Neuronal stem cell (in vitro differentiated cells): ENCODE measurements around the gene MXI1.
"Not testable (repeated sequence)": the region's sequence is repeated elsewhere in the genome, so short reads cannot be mapped to it uniquely, and the experiment has no call there.

Experiments
- DNase-seq: peaks from one replicate; pipeline ENCODE4 v3.0.0-alpha.2; 2013; ENCODE audit warnings: low spot score
- H2AFZ ChIP-seq: one replicate; pipeline ENCODE4 v1.6.1; 2013; ENCODE audit warnings: mild to moderate bottlenecking, low read length, inconsistent platforms
- H2AK5ac ChIP-seq: 2 replicates; pipeline ENCODE4 v1.6.1; 2013; ENCODE audit warnings: low read depth, mild to moderate bottlenecking, inconsistent platforms, low read length, moderate library complexity, mixed read lengths
- H2BK120ac ChIP-seq: 2 replicates; pipeline ENCODE4 v1.6.1; 2013; ENCODE audit warnings: low read depth, mild to moderate bottlenecking, inconsistent platforms, low read length, moderate library complexity, mixed read lengths
- H2BK12ac ChIP-seq: one replicate; pipeline ENCODE4 v1.6.1; 2013; ENCODE audit warnings: low read length, inconsistent platforms
- H2BK15ac ChIP-seq: 2 replicates; pipeline ENCODE4 v1.6.1; 2013; ENCODE audit warnings: mild to moderate bottlenecking, low read length, inconsistent platforms, mixed read lengths
- H2BK5ac ChIP-seq: one replicate; pipeline ENCODE4 v1.6.1; 2013; ENCODE audit warnings: inconsistent platforms, mild to moderate bottlenecking, low read length, moderate library complexity
- H3K14ac ChIP-seq: one replicate; pipeline ENCODE4 v1.6.1; 2013; ENCODE audit warnings: low read length, inconsistent platforms
- H3K18ac ChIP-seq: 2 replicates; pipeline ENCODE4 v1.6.1; 2013; ENCODE audit warnings: low read length, inconsistent platforms
- H3K23ac ChIP-seq: 2 replicates; pipeline ENCODE4 v1.6.1; 2013; ENCODE audit warnings: low read depth, mild to moderate bottlenecking, mixed read lengths, low read length, inconsistent platforms; ENCODE audit not compliant: poor library complexity
- H3K27ac ChIP-seq: replicated peaks from 3 replicates; pipeline ENCODE4 v1.5.1; 2013; ENCODE audit warnings: low read length, inconsistent platforms
- H3K27me3 ChIP-seq, 3 experiments: 2 replicates each; pipeline ENCODE4 v1.6.1; 2013; ENCODE audit warnings: low read length in 3 of 3, mild to moderate bottlenecking in 2 of 3, inconsistent platforms in 1 of 3, low read depth in 1 of 3, mixed read lengths in 1 of 3, moderate library complexity in 1 of 3; ENCODE audit not compliant: control insufficient read depth in 3 of 3, insufficient read depth in 3 of 3
- H3K36me3 ChIP-seq, 2 donors: replicated peaks in 1 of 2; 2 replicates each; pipeline ENCODE4 v1.6.1; 2013; ENCODE audit warnings: low read length in 2 of 2; ENCODE audit not compliant: control insufficient read depth in 2 of 2, insufficient read depth in 2 of 2
- H3K4ac ChIP-seq: 2 replicates; pipeline ENCODE4 v1.6.1; 2013; ENCODE audit warnings: inconsistent platforms, mild to moderate bottlenecking, low read length, moderate library complexity
- H3K4me1 ChIP-seq, 2 donors: 1 replicate in 1 of 2; 2 replicates in 1 of 2; pipeline ENCODE4 v1.6.1; 2013; ENCODE audit warnings: low read length in 2 of 2, low read depth in 1 of 2; ENCODE audit not compliant: control insufficient read depth in 2 of 2, insufficient read depth in 1 of 2
- H3K4me2 ChIP-seq: one replicate; pipeline ENCODE4 v1.6.1; 2013; ENCODE audit warnings: mild to moderate bottlenecking, low read length, inconsistent platforms; ENCODE audit not compliant: insufficient read depth, poor library complexity, severe bottlenecking
- H3K4me3 ChIP-seq, 2 donors: 2 replicates each; pipeline ENCODE4 v1.5.1; 2013; ENCODE audit warnings: low read length in 2 of 2, mild to moderate bottlenecking in 2 of 2, inconsistent platforms in 1 of 2, moderate library complexity in 1 of 2
- H3K79me1 ChIP-seq: one replicate; pipeline ENCODE4 v1.6.1; 2013; ENCODE audit warnings: low read depth, mild to moderate bottlenecking, inconsistent platforms, low read length, moderate library complexity
- H3K9ac ChIP-seq: one replicate; pipeline ENCODE4 v1.6.1; 2013; ENCODE audit warnings: mild to moderate bottlenecking, low read depth, low read length, inconsistent platforms; ENCODE audit not compliant: poor library complexity
- H3K9me3 ChIP-seq, 2 donors: replicated peaks in 1 of 2; 2 replicates each; pipeline versions ENCODE3 to v1.6.1; 2013; ENCODE audit warnings: low read length in 2 of 2, mild to moderate bottlenecking in 2 of 2, inconsistent platforms in 1 of 2, low read depth in 1 of 2, mixed read lengths in 1 of 2, moderate library complexity in 1 of 2; ENCODE audit not compliant: control insufficient read depth in 2 of 2, insufficient read depth in 1 of 2
- H4K8ac ChIP-seq: one replicate; pipeline ENCODE4 v1.6.1; 2013; ENCODE audit warnings: low read depth, mild to moderate bottlenecking, inconsistent platforms, low read length, moderate library complexity
- H4K91ac ChIP-seq: one replicate; pipeline ENCODE4 v1.6.1; 2013; ENCODE audit warnings: low read length, low read depth, mild to moderate bottlenecking, inconsistent platforms; ENCODE audit not compliant: poor library complexity
- WGBS, 2 donors: extraction: QIAGEN DNeasy Blood & Tissue Kit; methylation state at CpG; one replicate each; pipeline ENCODE4 v1.1.7; 2013; ENCODE audit warnings: missing lambda C conversion rate in 2 of 2, mixed read lengths in 1 of 2; ENCODE audit not compliant: insufficient read length in 2 of 2, insufficient replicate concordance in 1 of 2; ENCODE audit errors: extremely low coverage in 2 of 2; 5-methylcytosine and 5-hydroxymethylcytosine counted together

MXI1 gene

GRCh38 chr10:110192552-110192951, 14.9 kb upstream of the MXI1 start:
- Histone ChIP-seq H3K4me3 (no peak overlapping the region), H3K36me3 (no peaks in the 10 kb centered on the region), H3K23ac (no peak overlapping the region), H2AK5ac (no peak overlapping the region), H3K27ac (no peak overlapping the region), H3K79me1 (no peaks in the 10 kb centered on the region), H2BK12ac (no peak overlapping the region), H3K27me3 (peaks cover 0 to 17% (median 0%) of the 10 kb centered on the region in 3 experiments), H2BK120ac (no peak overlapping the region), H3K4me1 (peaks cover 2 to 3% of the 10 kb centered on the region in 2 donors), H3K9me3 (peaks cover 0 to 8% of the 10 kb centered on the region in 2 donors), H3K14ac (no peak overlapping the region), H2AFZ (no peak overlapping the region), H4K8ac (no peak overlapping the region), H3K18ac (no peak overlapping the region), H4K91ac (no peak overlapping the region), H3K9ac (no peak overlapping the region), H3K4ac (no peak overlapping the region), H2BK15ac (no peak overlapping the region), H3K4me2 (no peak overlapping the region), H2BK5ac (no peak overlapping the region)
- DNase-seq, result no peak
- WGBS, 2 donors, result no CpG with 5 or more reads among the region's 4 CpGs

DNA sequence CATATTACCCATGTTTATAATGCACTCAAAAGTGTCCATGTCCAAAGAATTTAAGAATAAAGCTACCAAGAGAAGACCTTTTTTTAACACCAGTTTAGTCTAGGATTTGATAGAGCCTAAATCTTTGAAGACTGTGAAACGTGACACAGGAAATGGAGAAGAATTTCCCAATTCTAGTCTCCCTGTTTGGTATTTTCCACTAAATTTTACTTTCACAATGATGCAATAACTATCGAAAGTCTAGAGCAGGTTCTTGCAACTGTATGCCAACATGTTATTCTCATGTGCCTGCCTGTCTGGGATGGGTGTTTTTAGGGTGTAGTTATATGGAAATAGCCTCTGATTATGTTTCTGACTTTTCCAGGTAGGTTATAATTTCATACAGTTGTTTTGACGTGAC, 6.9 kb upstream of the MXI1 start:
- H2BK15ac ChIP-seq, result no peak overlapping the region
- no peaks in the 10 kb centered on the region for H3K9me3 ChIP-seq
- H3K27me3 ChIP-seq, result peaks cover 0 to 58% (median 3%) of the 10 kb centered on the region in 3 experiments
- no peak overlapping the region for H4K91ac ChIP-seq
- H3K4me3 ChIP-seq, result no peak overlapping the region
- no peak overlapping the region for H2AK5ac ChIP-seq
- H2BK12ac ChIP-seq, result no peak overlapping the region
- no peak overlapping the region for H3K23ac ChIP-seq
- H3K14ac ChIP-seq, result no peak overlapping the region
- no peak overlapping the region for H3K4ac ChIP-seq
- no peaks in the 10 kb centered on the region for H3K36me3 ChIP-seq
- H3K4me1 ChIP-seq, result no peaks in the 10 kb centered on the region
- H3K9ac ChIP-seq, result no peak overlapping the region
- WGBS, 2 donors, result no CpG with 5 or more reads among the region's 3 CpGs
- H2AFZ ChIP-seq, result no peak overlapping the region
- no peaks in the 10 kb centered on the region for H3K79me1 ChIP-seq
- no peak overlapping the region for H2BK5ac ChIP-seq
- H3K4me2 ChIP-seq, result no peak overlapping the region
- H3K18ac ChIP-seq, result no peak overlapping the region
- no peak overlapping the region for H3K27ac ChIP-seq
- no peak for DNase-seq
- H2BK120ac ChIP-seq, result no peak overlapping the region
- no peak overlapping the region for H4K8ac ChIP-seq

DNA sequence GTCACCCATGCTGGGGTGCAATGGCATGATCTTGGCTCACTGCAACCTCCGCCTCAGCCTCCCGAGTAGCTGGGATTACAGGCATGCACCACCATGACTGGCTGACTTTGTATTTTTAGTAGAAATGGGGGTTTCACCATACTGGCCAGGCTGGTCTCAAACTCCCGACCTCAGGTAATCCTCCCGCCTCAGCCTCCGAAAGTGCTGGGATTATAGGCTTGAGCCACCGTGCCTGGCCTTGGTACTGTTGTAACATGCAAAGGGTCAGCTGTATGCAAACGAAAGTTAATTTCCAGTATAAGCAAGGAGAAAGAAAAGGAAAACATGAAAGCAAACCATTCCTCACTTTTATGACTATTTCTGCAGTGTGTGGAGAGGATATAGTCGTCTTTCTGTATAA, 6.4 kb upstream of the MXI1 start:
- H4K91ac ChIP-seq, H3K9ac ChIP-seq, H2BK120ac ChIP-seq, H3K4ac ChIP-seq, H3K23ac ChIP-seq, H4K8ac ChIP-seq, H3K4me2 ChIP-seq, H2BK15ac ChIP-seq, H3K18ac ChIP-seq, H3K4me1 ChIP-seq, H3K79me1 ChIP-seq, H3K14ac ChIP-seq, H2AFZ ChIP-seq, H2BK5ac ChIP-seq, H2AK5ac ChIP-seq, H2BK12ac ChIP-seq, H3K4me3 ChIP-seq, H3K27ac ChIP-seq, H3K36me3 ChIP-seq, H3K9me3 ChIP-seq, DNase-seq: not testable (repeated sequence)
- H3K27me3 ChIP-seq, result peaks cover 0 to 58% (median 3%) of the 10 kb centered on the region in 3 experiments
- no CpG with 5 or more reads among the region's 8 CpGs for WGBS, 2 donors

DNA sequence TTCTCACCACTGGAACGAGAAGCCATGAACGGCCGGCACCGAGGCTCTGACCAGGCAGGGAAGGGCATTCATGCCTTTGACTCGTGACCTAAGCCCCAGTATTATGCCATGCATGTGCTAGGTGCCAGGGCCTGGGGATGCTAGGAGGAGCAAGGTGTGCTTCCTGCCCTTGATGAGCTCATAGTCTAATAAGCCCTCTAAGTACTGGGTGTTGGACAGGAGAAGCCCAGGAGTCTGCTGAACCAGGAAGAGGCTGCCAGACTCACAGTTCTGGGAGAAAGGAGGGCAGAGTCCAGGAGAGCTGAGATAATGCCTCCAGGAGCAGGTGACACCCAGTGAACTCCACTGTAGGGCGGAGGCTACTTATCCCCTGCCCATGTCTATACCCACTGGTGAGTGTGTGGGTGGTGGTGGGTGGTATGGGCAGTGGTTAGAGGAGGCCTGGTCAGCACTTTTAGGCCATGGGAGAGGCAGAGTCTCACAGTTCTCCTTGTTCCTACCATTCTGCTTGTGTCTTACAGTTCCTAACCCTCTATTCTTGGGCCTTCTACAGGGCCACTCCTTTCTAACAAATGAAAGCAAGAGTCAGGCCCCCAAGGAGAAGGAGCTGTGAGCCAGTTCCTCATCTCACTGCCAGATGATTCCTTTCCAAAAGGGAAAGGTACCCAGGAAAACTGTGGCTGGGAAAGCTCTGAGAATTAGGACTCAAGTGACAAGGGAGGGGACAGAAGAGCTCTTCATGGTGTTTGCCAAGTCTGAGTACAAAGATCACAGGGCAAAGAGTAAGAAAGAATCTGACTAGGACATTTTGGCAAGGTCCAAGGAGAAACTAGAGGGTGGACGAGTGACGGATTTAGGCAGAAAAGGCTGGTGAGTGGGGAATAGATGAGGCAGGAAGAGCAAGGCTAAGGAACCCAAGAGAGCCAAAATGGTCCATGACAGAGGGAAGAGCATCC, 3.6 kb upstream of the MXI1 start:
- no CpG with 5 or more reads among the region's 8 CpGs for WGBS, 2 donors
- Histone ChIP-seq H3K23ac (no peak overlapping the region), H2BK12ac (no peak overlapping the region), H4K91ac (no peak overlapping the region), H3K4me2 (no peak overlapping the region), H3K18ac (no peak overlapping the region), H2BK15ac (no peak overlapping the region), H3K4me1 (peaks cover 0 to 4% of the 10 kb centered on the region in 2 donors), H2BK5ac (no peak overlapping the region), H3K27ac (no peak overlapping the region), H2AFZ (no peak overlapping the region), H4K8ac (no peak overlapping the region), H3K9me3 (no peaks in the 10 kb centered on the region), H3K14ac (no peak overlapping the region), H3K4ac (no peak overlapping the region), H3K79me1 (no peaks in the 10 kb centered on the region), H2BK120ac (no peak overlapping the region), H3K9ac (no peak overlapping the region), H2AK5ac (no peak overlapping the region), H3K27me3 (peaks cover 0 to 47% (median 3%) of the 10 kb centered on the region in 3 experiments), H3K36me3 (no peaks in the 10 kb centered on the region), H3K4me3 (no peak overlapping the region)
- no peak for DNase-seq
